HG02870 (cell line): ENCODE results near the gene DHX9.

Source experiments
- ATAC-seq: cut with Tn5 transposase; IDR thresholded peaks from one replicate; pipeline ENCODE4 v1.9.1; 2021; ENCODE audit warnings: mild to moderate bottlenecking, moderate library complexity; ENCODE audit not compliant: unreplicated experiment

Gene DHX9

GRCh38 chr1:182839209-182840066 is at the start of gene DHX9:
Gene DHX9 (plus strand): TSS chr1:182839347. CDS start chr1:182842567, 3,220 bp downstream.
- ATAC-seq, result peak; percentile 69

- no peak for ATAC-seq
Measured at GRCh38 chr1:182791281-182792179, 47.6 kb upstream of the DHX9 start.

GRCh38 chr1:182794091-182794490 is 45.1 kb upstream of the DHX9 start:
- no peak for ATAC-seq

GRCh38 chr1:182794676-182795201 is 44.4 kb upstream of the DHX9 start:
- no peak for ATAC-seq

GRCh38 chr1:182795563-182796228 is 43.5 kb upstream of the DHX9 start:
- no peak for ATAC-seq

- ATAC-seq, result no peak
Measured at GRCh38 chr1:182802006-182802803, 36.9 kb upstream of the DHX9 start.

GRCh38 chr1:182803846-182804245 is 35.3 kb upstream of the DHX9 start:
- no peak for ATAC-seq

DNA sequence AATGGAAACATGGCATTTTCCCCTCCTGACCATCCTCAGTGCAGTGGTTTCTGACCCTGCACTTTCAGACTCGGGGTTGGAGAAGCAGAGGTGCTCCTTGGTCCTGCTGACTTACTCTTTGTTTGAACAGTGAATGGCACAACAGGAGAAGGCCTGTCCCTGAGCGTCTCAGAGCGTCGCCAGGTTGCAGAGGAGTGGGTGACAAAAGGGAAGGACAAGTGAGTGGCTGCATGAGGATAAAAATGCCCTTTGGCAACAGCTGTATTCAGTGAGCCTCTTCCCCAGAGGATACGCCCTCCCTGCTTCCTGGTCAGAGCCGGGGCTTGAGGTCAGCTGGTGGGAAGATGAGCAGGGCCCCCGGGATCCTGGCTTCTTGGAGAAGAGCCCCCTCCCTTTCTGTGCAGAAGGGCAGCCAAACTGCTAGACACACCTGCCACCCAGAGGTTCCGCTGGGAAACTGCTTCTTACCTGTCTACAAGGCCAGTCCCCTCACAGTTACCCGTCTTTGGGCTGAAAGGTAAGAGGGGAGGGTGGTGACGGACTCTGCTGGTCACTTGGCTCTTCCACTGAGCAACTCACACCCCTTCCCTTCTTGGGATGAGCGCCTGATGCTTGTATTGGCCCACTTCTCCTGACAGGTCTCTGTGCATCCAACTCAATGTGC is 33.0 kb upstream of the DHX9 start:
- ATAC-seq, result no peak

DNA sequence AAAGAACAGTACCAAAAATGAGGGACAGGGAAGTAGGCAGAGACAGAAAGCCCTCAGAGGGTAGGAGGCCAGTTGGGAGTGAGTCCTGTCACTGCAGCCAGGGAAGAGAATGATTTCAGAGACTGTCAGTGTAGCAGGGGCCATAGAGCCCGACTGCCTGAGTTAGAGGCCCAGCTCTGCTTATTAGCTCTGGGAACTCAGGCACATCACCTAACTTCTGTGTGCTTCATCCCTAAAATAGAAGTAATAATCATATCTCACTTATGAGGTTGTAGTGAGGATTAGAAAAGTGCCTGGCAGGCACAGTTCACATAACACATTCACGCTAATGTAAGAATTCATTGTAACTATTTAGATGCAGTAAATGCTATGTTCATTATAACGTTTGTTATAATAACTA is 31.2 kb upstream of the DHX9 start:
- ATAC-seq, result no peak

DNA sequence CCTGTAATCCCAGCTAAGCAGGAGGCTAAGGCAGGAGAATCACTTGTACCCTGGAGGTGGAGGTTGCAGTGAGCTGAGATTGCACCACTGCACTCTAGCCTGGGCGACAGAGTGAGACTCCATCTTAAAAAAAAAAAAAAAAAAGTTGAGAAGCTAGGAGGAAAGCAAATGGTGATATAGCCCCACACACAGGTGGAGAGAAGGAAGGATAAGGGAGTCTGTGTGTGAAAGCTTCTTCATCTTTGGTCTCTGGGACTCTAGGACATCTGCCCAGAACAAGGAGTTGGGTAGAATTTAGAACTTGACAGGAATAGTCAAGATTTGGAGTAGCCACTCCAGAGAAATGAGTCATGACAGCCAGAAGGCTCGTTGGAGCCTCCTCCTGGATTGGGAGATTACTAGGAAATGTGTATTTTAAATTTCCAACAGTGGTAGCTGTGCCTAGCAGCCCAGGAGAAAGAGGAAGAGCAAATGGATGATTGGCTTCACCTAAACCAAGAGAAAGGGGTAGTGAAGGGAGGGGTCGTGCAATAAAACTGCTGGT is 29.7 kb upstream of the DHX9 start:
- no peak for ATAC-seq

- no peak for ATAC-seq
Measured at GRCh38 chr1:182811975-182812722, 27.0 kb upstream of the DHX9 start.

DNA sequence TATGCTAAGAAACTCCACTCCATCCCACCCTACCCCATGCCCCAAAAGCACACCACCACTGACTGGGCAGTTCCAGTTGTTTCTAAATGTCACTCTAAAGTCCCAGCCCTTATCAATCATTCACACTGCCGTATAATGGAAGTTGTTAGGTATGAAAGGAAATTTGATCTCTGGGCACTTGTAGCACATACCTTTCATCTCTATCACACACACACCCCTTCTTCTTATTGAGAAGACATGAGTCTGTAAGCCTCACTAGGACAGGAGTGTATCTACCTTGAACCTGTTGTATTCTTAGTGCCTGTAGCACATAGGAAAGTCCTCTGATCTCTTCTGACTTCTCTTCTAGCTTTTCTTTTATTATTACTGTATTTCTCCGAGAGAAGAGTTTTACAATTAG is 22.3 kb upstream of the DHX9 start:
- no peak for ATAC-seq

DNA sequence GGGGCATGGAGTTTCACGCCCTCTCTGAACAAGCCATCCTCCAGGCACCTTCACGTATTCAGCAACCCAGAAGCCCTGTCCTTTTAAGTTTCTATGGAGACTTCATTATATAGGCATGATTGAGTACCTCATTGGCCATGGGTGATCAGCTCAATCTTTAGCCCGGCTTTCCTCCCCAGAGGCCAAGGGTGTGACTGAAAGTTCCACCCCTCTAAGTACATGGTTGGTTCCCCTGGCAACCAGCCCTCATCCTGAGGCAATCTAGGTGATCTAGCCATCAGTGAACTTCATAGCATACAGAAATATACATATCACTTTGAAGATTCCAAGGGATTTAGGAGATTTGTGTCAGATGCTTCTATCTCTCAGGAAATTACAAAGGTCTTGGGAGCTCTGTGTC is 21.3 kb upstream of the DHX9 start:
- ATAC-seq, result no peak

- no peak for ATAC-seq
Measured at GRCh38 chr1:182823220-182823619, 15.9 kb upstream of the DHX9 start.

GRCh38 chr1:182826892-182827291 is 12.3 kb upstream of the DHX9 start:
- ATAC-seq, result no peak

DNA sequence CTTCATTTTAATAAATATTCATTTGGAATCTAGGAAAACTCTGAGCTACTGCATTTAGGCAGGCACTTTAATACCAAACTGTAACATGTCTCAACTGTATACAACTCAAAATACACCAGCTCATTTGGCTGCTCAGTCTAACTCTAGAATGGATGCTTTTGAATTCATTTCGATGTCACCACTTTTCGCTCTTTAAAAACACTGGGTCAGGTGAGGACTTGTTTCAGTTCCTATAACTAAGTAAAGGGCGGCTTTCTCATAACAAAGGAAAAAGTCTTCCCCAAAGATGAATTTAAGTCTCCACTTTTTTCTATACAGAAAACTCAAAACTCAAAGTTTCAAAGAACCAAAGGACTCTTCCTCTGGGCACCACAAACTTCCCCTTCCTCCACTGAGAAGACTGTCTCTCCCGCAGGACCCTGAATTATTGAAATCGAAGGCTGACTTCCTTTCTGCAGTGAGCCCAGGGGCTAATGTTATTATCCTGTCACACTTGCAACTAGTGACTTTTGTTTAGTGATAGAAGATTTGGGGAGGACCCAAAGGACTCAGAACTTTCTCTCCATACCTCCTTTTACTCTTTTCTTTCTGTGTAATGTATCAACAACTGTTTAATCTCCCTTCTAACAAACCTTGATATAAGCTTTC is 9.7 kb upstream of the DHX9 start:
- peak; percentile 66 for ATAC-seq

- no peak for ATAC-seq
Measured at GRCh38 chr1:182833271-182833670, 5.9 kb upstream of the DHX9 start.

DNA sequence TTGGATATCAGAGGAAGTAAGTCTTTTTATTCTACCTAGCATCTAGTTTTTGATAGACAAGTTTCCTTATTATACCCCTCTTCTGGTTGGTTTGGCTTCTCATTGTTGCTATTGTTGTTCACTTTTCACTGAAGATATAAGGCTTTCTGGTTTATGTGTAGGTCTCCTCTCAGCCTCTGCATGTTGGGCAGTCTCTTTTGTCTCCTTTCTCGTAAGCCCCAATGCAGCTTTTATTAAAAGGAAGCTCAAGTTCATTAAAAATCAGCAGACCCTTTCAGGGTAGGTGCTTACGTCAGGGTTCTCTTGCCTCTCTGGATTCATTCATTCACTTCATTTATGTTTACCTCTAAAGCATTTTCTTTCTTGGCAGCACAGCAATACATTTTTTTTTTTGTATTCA is 4.8 kb upstream of the DHX9 start:
- ATAC-seq, result no peak
